DMS79 treated with DMSO at 0.1 percent for 48 hours (cell line): ENCODE results near the gene HCN4.

Source experiments
- DNase-seq: peaks from one replicate; lab custom pipeline; 2025; lab: John Stamatoyannopoulos, UW

The HCN4 gene

GRCh38 chr15:73295630-73296286 is 73.0 kb downstream of the HCN4 start:
- no peak for DNase-seq

- DNase-seq, result no peak
Measured at GRCh38 chr15:73293773-73294172, 75.0 kb downstream of the HCN4 start.

- no peak for DNase-seq
Measured at GRCh38 chr15:73291441-73291840, 77.3 kb downstream of the HCN4 start.

- no peak for DNase-seq
Measured at GRCh38 chr15:73287019-73287418, 81.7 kb downstream of the HCN4 start.

- no peak for DNase-seq
Measured at GRCh38 chr15:73286311-73286710, 82.4 kb downstream of the HCN4 start.

GRCh38 chr15:73284090-73284716 is 84.6 kb downstream of the HCN4 start:
- DNase-seq, result no peak

- no peak for DNase-seq
Measured at GRCh38 chr15:73283366-73283962, 85.3 kb downstream of the HCN4 start.

GRCh38 chr15:73282567-73283365 is 86.0 kb downstream of the HCN4 start:
- no peak for DNase-seq

- no peak for DNase-seq
Measured at GRCh38 chr15:73275862-73276261, 92.9 kb downstream of the HCN4 start.

- DNase-seq, result peak; percentile 3
Measured at GRCh38 chr15:73273181-73274002, 95.4 kb downstream of the HCN4 start.

GRCh38 chr15:73270366-73271097 is 98.2 kb downstream of the HCN4 start:
- no peak for DNase-seq
